HUES48 (cell line): ENCODE results near the gene CHRNA4.

Experiments used
- H3K27ac ChIP-seq: one replicate; pipeline ENCODE4 v1.7.0; 2013; ENCODE audit warnings: low read depth, low read length, inconsistent platforms
- H3K27me3 ChIP-seq: 2 replicates; pipeline ENCODE4 v1.6.1; 2013; ENCODE audit warnings: mild to moderate bottlenecking, low read length; ENCODE audit not compliant: control insufficient read depth, insufficient read depth
- H3K36me3 ChIP-seq: 2 replicates; pipeline ENCODE4 v1.6.1; 2013; ENCODE audit warnings: low read length; ENCODE audit not compliant: control insufficient read depth, insufficient read depth
- H3K4me1 ChIP-seq: 2 replicates; pipeline ENCODE4 v1.6.1; 2013; ENCODE audit warnings: mild to moderate bottlenecking, low read length; ENCODE audit not compliant: control insufficient read depth, insufficient read depth
- H3K4me3 ChIP-seq: 2 replicates; pipeline ENCODE4 v1.5.1; 2013; ENCODE audit warnings: mild to moderate bottlenecking, low read depth, low read length
- H3K9ac ChIP-seq: 2 replicates; pipeline ENCODE4 v1.6.1; 2013; ENCODE audit warnings: mild to moderate bottlenecking, low read depth, low read length, moderate library complexity
- H3K9me3 ChIP-seq: 2 replicates; pipeline ENCODE4 v1.6.1; 2013; ENCODE audit warnings: low read length; ENCODE audit not compliant: control insufficient read depth, insufficient read depth

The CHRNA4 gene

DNA sequence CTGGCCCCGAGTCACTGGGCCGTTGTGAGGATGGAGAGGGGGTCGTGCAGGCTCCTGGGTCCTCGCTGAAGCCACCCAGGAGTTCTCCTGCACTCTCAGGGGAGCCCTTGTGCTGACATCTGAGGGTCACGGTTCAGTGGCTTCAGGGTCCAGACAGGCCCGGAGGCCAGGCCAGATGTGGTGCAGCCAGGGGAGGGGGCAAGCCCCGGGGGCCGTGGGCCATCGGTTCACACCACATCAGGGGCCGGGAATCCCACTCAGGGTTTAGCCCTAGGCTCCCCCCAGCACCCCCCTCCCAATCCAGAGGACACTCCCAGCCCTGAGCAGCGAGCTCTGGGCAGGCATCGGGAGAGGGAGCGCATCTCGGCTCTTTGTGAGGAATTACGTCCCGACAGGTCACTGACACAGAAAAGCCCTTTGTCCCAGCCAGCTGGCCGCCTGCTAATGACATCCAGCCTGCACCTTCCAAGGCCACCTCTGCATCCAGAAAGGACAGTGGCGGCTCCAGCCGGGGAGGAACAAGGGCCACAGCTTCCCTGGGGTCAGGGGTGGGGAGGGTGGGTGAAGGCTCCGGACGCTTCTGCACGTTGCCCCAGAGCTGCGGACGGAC, 6.4 kb upstream of the CHRNA4 start:
- Histone ChIP-seq H3K4me3 (no peak overlapping the region), H3K27me3 (peaks cover 9% of the 10 kb centered on the region), H3K4me1 (no peaks in the 10 kb centered on the region), H3K9ac (no peak overlapping the region), H3K36me3 (no peaks in the 10 kb centered on the region), H3K9me3 (no peaks in the 10 kb centered on the region), H3K27ac (no peak overlapping the region)

- Histone ChIP-seq H3K36me3 (no peaks in the 10 kb centered on the region), H3K27me3 (peaks cover 18% of the 10 kb centered on the region), H3K9ac (no peak overlapping the region), H3K27ac (no peak overlapping the region), H3K4me3 (no peak overlapping the region), H3K4me1 (peaks cover 3% of the 10 kb centered on the region; the same call in 1 of the 2 replicates), H3K9me3 (no peaks in the 10 kb centered on the region)
These were observed 5.5 kb upstream of the CHRNA4 start for GRCh38 chr20:63366390-63367365.

DNA sequence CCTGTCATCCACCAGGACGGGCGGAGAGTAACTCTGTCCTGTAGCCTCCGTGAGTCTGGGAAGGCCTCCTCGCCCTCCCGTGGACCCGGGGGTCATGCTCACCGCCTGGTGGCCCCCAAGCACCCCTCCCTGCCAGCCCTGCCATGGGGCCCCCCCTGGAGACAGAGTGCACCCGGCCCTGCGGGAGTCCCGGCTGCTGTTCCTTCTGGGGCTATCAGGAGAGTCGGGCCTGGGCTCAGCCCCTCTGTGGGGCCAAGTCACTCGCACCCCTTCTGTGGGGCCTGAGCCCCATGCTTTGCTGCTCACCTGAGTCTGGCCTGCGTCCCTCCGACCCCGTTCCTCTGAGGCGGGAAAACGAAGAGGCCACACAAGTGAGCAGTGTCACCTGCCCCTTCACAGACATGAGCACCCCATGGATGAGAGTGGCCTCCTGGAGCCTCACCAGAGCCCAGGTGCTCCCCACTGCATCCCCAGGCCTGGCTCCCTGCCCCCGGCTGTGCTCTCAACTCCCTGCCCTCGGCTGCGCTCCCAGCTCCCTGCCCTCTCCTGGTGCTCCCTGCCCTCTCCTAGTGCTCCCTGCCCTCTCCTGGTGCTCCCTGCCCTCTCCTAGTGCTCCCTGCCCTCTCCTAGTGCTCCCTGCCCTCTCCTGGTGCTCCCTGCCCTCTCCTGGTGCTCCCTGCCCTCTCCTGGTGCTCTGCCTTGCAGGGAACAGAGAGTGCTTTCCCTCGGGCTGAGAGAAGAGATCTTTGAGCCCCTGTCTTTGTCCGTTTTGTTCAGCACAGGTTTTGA, 4.6 kb upstream of the CHRNA4 start:
- peaks cover 3% of the 10 kb centered on the region; the same call in 1 of the 2 replicates for H3K4me1 ChIP-seq
- H3K9ac ChIP-seq: no peak overlapping the region
- no peak overlapping the region for H3K27ac ChIP-seq
- no peak overlapping the region for H3K4me3 ChIP-seq
- H3K27me3 ChIP-seq: peaks cover 20% of the 10 kb centered on the region
- H3K36me3 ChIP-seq: no peaks in the 10 kb centered on the region
- H3K9me3 ChIP-seq: no peaks in the 10 kb centered on the region

GRCh38 chr20:63364801-63365585, 3.8 kb upstream of the CHRNA4 start:
- Histone ChIP-seq H3K36me3 (no peaks in the 10 kb centered on the region), H3K27ac (no peak overlapping the region), H3K9ac (no peak overlapping the region), H3K4me3 (no peak overlapping the region), H3K4me1 (peaks cover 3% of the 10 kb centered on the region; the same call in 1 of the 2 replicates), H3K27me3 (peaks cover 28% of the 10 kb centered on the region), H3K9me3 (no peaks in the 10 kb centered on the region)

- Histone ChIP-seq H3K9ac (no peak overlapping the region), H3K4me1 (peaks cover 3% of the 10 kb centered on the region; the same call in 1 of the 2 replicates), H3K4me3 (no peak overlapping the region), H3K27ac (no peak overlapping the region), H3K9me3 (no peaks in the 10 kb centered on the region), H3K27me3 (peaks cover 30% of the 10 kb centered on the region), H3K36me3 (no peaks in the 10 kb centered on the region)
These were observed 2.9 kb upstream of the CHRNA4 start for GRCh38 chr20:63363981-63364561.

DNA sequence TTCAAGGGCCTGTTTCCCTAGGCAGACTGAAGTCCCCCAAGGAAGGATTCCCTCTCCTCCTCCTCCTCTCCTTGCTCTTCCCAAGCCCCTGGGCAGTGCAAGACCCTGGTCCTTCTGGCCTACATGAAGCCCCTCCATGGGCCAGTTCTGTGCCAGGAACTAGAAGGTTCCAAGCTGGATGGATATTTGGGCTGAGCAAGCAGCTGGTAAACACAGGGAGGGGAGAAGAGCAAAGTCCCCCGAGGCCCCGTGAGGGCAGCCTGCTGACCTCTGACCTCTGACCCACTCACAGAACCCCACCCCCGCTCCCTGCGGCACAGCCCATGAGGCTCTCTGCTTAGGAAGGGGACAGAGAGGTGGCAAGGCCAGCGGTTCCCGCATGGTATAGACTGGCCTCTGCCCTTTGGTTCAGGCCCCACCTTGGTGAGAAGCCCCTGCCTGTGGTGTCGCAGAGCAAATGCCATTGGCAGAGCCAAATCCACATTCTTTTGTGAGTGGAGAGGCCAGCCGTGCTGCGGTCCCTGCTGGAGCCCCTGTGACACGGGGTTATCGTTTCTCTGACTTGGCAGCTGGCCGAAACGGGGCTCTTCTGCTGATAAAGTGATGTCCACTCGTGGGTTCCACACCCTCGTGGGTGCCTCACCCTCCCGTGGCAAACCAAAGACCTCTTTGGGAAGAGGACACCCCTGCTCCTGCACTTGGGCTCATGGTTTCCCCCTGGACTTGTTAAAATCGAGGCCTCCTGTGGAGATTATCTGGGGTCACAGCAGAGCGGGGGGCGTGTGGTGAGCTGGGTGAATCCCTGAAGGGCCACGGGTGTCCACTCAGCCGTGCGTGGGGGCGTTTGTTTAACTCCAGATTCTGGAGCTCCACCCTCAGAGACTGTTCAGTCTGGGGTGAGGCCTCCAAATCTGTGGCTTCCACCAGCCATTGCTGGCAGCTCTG, 2.1 kb upstream of the CHRNA4 start:
- no peak overlapping the region for H3K27ac ChIP-seq
- H3K27me3 ChIP-seq: peaks cover 30% of the 10 kb centered on the region

DNA sequence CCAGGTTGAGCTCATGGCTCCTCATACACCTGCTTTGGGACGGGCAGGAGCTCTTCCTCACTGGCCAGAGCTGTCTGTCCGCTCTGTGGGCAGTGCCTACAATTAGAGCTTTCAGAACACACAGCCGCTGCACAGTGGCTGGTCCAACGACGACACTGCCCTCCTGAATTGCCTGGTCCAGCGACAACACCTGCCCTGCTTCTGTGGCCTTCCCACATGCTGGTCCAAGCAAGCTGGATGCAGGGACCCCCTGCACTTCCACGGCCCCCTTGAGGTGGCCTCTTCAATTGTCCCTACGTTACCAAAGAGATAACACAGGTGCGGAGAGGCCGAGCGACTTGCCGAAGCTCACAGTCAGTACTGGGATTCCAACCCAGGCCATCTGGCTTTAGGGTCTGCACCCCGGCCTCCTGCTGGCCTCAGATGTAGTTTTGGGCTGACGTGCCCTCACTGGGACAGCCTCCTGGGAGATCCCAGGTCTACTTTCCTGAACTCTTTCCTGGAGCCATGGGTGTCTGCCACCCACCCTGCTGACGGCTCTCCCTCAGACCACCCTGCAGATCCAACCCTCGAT, 1.4 kb upstream of the CHRNA4 start:
- no peak overlapping the region for H3K9ac ChIP-seq
- peaks cover 3% of the 10 kb centered on the region; the same call in 1 of the 2 replicates for H3K4me1 ChIP-seq
- H3K4me3 ChIP-seq: no peak overlapping the region
- H3K27ac ChIP-seq: no peak overlapping the region
- H3K9me3 ChIP-seq: no peaks in the 10 kb centered on the region
- H3K36me3 ChIP-seq: no peaks in the 10 kb centered on the region
- H3K27me3 ChIP-seq: peaks cover 30% of the 10 kb centered on the region

More for the DNA sequence above, 2.1 kb upstream of the CHRNA4 start:
- H3K9ac ChIP-seq: no peak overlapping the region
- no peak overlapping the region for H3K4me3 ChIP-seq
- H3K9me3 ChIP-seq: no peaks in the 10 kb centered on the region
- peaks cover 3% of the 10 kb centered on the region; the same call in 1 of the 2 replicates for H3K4me1 ChIP-seq
- no peaks in the 10 kb centered on the region for H3K36me3 ChIP-seq

- Histone ChIP-seq H3K36me3 (no peaks in the 10 kb centered on the region), H3K4me3 (peak overlapping the region; percentile 59), H3K4me1 (peaks cover 3% of the 10 kb centered on the region; the same call in 1 of the 2 replicates), H3K9ac (no peak overlapping the region), H3K27me3 (peaks cover 30% of the 10 kb centered on the region), H3K27ac (no peak overlapping the region), H3K9me3 (no peaks in the 10 kb centered on the region)
These were observed 628 bp upstream of the CHRNA4 start for GRCh38 chr20:63361519-63362435.
